ENCODE data around the gene RANGAP1. TPM values are rescaled to one million over a fixed set of nuclear protein-coding genes. Genes with fewer than 3 reads are reported as not detected.

Gene RANGAP1
- total RNA-seq, 4 donors from 2014 or later: 21.3 to 28.1 (median 26.2) TPM

GRCh38 chr22:41249442-41249841 lies 36.5 kb downstream of the RANGAP1 start:
- WGBS, 2 donors (ENCODE audit: low coverage in 1 of 2): 93 to 95% methylated on average over 3 to 14 of the region's 14 CpGs
- Histone ChIP-seq H3K9me3 (no peaks in the 10 kb centered on the region), H3K4me3 (no peak overlapping the region), H3K36me3 (peaks cover 0 to 52% (median 24%) of the 10 kb centered on the region in 4 donors), H3K27me3 (no peaks in the 10 kb centered on the region), H3K4me1 (no peaks in the 10 kb centered on the region), H3K27ac (no peak overlapping the region)
- no peak for DNase-seq
- intact Hi-C loops (cut with DNase I; ENCODE audit: low total_unique reads): no loop called here
- TF ChIP-seq EP300 (IDR thresholded peaks at IDR 0.05; ENCODE audit: low read depth) (no peak), POLR2AphosphoS5 (IDR thresholded peaks at IDR 0.05) (no peak), POLR2A (IDR thresholded peaks at IDR 0.05) (no peak)
- TF ChIP-seq, protein P1, sequence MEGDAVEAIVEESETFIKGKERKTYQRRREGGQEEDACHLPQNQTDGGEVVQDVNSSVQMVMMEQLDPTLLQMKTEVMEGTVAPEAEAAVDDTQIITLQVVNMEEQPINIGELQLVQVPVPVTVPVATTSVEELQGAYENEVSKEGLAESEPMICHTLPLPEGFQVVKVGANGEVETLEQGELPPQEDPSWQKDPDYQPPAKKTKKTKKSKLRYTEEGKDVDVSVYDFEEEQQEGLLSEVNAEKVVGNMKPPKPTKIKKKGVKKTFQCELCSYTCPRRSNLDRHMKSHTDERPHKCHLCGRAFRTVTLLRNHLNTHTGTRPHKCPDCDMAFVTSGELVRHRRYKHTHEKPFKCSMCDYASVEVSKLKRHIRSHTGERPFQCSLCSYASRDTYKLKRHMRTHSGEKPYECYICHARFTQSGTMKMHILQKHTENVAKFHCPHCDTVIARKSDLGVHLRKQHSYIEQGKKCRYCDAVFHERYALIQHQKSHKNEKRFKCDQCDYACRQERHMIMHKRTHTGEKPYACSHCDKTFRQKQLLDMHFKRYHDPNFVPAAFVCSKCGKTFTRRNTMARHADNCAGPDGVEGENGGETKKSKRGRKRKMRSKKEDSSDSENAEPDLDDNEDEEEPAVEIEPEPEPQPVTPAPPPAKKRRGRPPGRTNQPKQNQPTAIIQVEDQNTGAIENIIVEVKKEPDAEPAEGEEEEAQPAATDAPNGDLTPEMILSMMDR (IDR thresholded peaks at IDR 0.05): no peak
- in situ Hi-C loops (cut with MboI; ENCODE audit: low pct_ligation_motif_present in 1 of 4, low pct_unique_long_range_greater_than_20kb in 1 of 4, low sequenced_read_pairs in 3 of 4): no loop called here

GRCh38 chr22:41248758-41249157 lies 37.2 kb downstream of the RANGAP1 start:
- intact Hi-C loops (cut with DNase I; ENCODE audit: low total_unique reads) (no loop called here), in situ Hi-C loops (cut with MboI; ENCODE audit: low pct_ligation_motif_present in 1 of 4, low pct_unique_long_range_greater_than_20kb in 1 of 4, low sequenced_read_pairs in 3 of 4) (no loop called here)
- Histone ChIP-seq H3K36me3 (peaks cover 0 to 46% (median 20%) of the 10 kb centered on the region in 4 donors), H3K4me1 (no peaks in the 10 kb centered on the region), H3K9me3 (no peaks in the 10 kb centered on the region), H3K27me3 (no peaks in the 10 kb centered on the region), H3K4me3 (no peak overlapping the region), H3K27ac (no peak overlapping the region)
- DNase-seq: no peak
- TF ChIP-seq EP300 (IDR thresholded peaks at IDR 0.05; ENCODE audit: low read depth) (no peak), POLR2AphosphoS5 (IDR thresholded peaks at IDR 0.05) (no peak), POLR2A (IDR thresholded peaks at IDR 0.05) (no peak)
- TF ChIP-seq, protein P1 (IDR thresholded peaks at IDR 0.05): no peak
- 98% methylated on average over 10 of the region's 10 CpGs; no CpG with 5 or more reads in 1 of the 2 donors for WGBS, 2 donors (ENCODE audit: low coverage in 1 of 2)

DNA sequence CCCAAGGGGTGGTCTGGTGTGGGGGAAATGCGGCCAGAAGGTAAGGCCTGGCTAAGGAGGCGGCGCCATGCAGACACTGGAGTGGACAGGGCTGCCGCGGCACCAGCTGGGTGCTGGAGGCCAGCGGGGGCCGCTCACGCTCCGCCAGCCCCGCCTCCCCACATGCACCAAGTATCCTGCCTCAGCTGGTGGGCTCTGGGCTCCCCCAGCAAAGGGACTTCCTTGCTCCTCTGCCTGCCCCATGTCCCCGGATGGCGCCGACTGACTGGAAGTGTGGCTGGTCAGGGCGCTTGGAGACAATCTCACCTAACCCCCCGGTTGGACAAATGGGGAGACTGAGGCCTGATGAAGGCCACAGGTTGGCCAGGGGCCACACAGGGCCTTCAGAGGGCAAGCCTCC lies 37.7 kb downstream of the RANGAP1 start:
- Histone ChIP-seq H3K27ac (no peak overlapping the region), H3K36me3 (peaks cover 0 to 42% (median 18%) of the 10 kb centered on the region in 4 donors), H3K9me3 (no peaks in the 10 kb centered on the region), H3K27me3 (no peaks in the 10 kb centered on the region), H3K4me1 (no peaks in the 10 kb centered on the region), H3K4me3 (no peak overlapping the region)
- TF ChIP-seq, protein P1 (IDR thresholded peaks at IDR 0.05): no peak
- TF ChIP-seq POLR2A (IDR thresholded peaks at IDR 0.05) (no peak), POLR2AphosphoS5 (IDR thresholded peaks at IDR 0.05) (no peak), EP300 (IDR thresholded peaks at IDR 0.05; ENCODE audit: low read depth) (no peak)
- WGBS, 2 donors (ENCODE audit: low coverage in 1 of 2): 94% methylated on average over 10 of the region's 15 CpGs; no CpG with 5 or more reads in 1 of the 2 donors
- in situ Hi-C loops (cut with MboI; ENCODE audit: low pct_ligation_motif_present in 1 of 4, low pct_unique_long_range_greater_than_20kb in 1 of 4, low sequenced_read_pairs in 3 of 4): no loop called here
- DNase-seq: no peak
- intact Hi-C loops (cut with DNase I; ENCODE audit: low total_unique reads): no loop called here

GRCh38 chr22:41247703-41248102 lies 38.3 kb downstream of the RANGAP1 start:
- DNase-seq: no peak
- in situ Hi-C loops (cut with MboI; ENCODE audit: low pct_ligation_motif_present in 1 of 4, low pct_unique_long_range_greater_than_20kb in 1 of 4, low sequenced_read_pairs in 3 of 4) (no loop called here), intact Hi-C loops (cut with DNase I; ENCODE audit: low total_unique reads) (no loop called here)
- H3K36me3 ChIP-seq: peaks cover 0 to 37% (median 17%) of the 10 kb centered on the region in 4 donors
- H3K9me3 ChIP-seq: no peaks in the 10 kb centered on the region
- no peaks in the 10 kb centered on the region for H3K27me3 ChIP-seq
- TF ChIP-seq POLR2A (IDR thresholded peaks at IDR 0.05): no peak
- TF ChIP-seq EP300 (IDR thresholded peaks at IDR 0.05; ENCODE audit: low read depth): no peak
- TF ChIP-seq, protein P1 (IDR thresholded peaks at IDR 0.05): no peak
- TF ChIP-seq POLR2AphosphoS5 (IDR thresholded peaks at IDR 0.05): no peak
- H3K4me3 ChIP-seq: no peak overlapping the region
- no peaks in the 10 kb centered on the region for H3K4me1 ChIP-seq
- 89% methylated on average over 7 of the region's 7 CpGs; no CpG with 5 or more reads in 1 of the 2 donors for WGBS, 2 donors (ENCODE audit: low coverage in 1 of 2)
- no peak overlapping the region for H3K27ac ChIP-seq

All from transverse colon (tissue), 4 donors.